H9 (cell line): ENCODE measurements around the gene FDPS. TPM values are rescaled to one million over a fixed set of nuclear protein-coding genes. Genes with fewer than 3 reads are reported as not detected.
A peak's percentile ranks its signal among the peaks of the same experiment; 100 is the strongest.

ENCODE experiments used
- DNase-seq: peaks from one replicate; pipeline ENCODE4 v3.0.0-alpha.2; 2017
- H2AFZ ChIP-seq: one replicate; pipeline ENCODE4 v1.6.1; 2013; ENCODE audit warnings: mild to moderate bottlenecking, low read length, control low read depth, moderate library complexity
- H2AK5ac ChIP-seq: 2 replicates; pipeline ENCODE4 v1.6.1; 2013; ENCODE audit warnings: low read length, control low read depth, mixed read lengths; ENCODE audit not compliant: insufficient read length
- H2BK120ac ChIP-seq: one replicate; pipeline ENCODE4 v1.6.1; 2013; ENCODE audit warnings: low read depth, mild to moderate bottlenecking, low read length, control low read depth, inconsistent platforms; ENCODE audit not compliant: poor library complexity, severe bottlenecking
- H2BK12ac ChIP-seq: 2 replicates; pipeline ENCODE4 v1.6.1; 2013; ENCODE audit warnings: low read length, control low read depth, mixed read lengths, low read depth; ENCODE audit not compliant: insufficient read length
- H2BK15ac ChIP-seq: 2 replicates; pipeline ENCODE4 v1.6.1; 2013; ENCODE audit warnings: low read depth, low read length, control low read depth
- H2BK20ac ChIP-seq: one replicate; pipeline ENCODE4 v1.6.1; 2013; ENCODE audit warnings: low read depth, mild to moderate bottlenecking, low read length, control low read depth, inconsistent platforms; ENCODE audit not compliant: poor library complexity, severe bottlenecking
- H2BK5ac ChIP-seq: 2 replicates; pipeline ENCODE4 v1.6.1; 2013; ENCODE audit warnings: low read length, control low read depth, mixed read lengths; ENCODE audit not compliant: insufficient read length
- H3K14ac ChIP-seq: 2 replicates; pipeline ENCODE4 v1.6.1; 2013; ENCODE audit warnings: low read length, control low read depth; ENCODE audit not compliant: insufficient read depth
- H3K18ac ChIP-seq: 2 replicates; pipeline ENCODE4 v1.6.1; 2013; ENCODE audit warnings: low read depth, mild to moderate bottlenecking, mixed read lengths, low read length, control low read depth; ENCODE audit not compliant: insufficient read length
- H3K23ac ChIP-seq: 2 replicates; pipeline ENCODE4 v1.6.1; 2013; ENCODE audit warnings: low read length, control low read depth, mixed read lengths, low read depth; ENCODE audit not compliant: insufficient read length
- H3K23me2 ChIP-seq: 2 replicates; pipeline ENCODE4 v1.6.1; 2013; ENCODE audit warnings: low read depth, mild to moderate bottlenecking, mixed read lengths, low read length, control low read depth; ENCODE audit not compliant: insufficient read length, poor library complexity, severe bottlenecking
- H3K27ac ChIP-seq: 2 replicates; pipeline ENCODE4 v1.5.1; 2013; ENCODE audit warnings: low read length, control low read depth, mixed read lengths, low read depth; ENCODE audit not compliant: insufficient read length
- H3K27me3 ChIP-seq: 2 replicates; pipeline ENCODE4 v1.6.1; 2013; ENCODE audit warnings: low read length, control low read depth, inconsistent platforms; ENCODE audit not compliant: insufficient read depth
- H3K4ac ChIP-seq: 2 replicates; pipeline ENCODE4 v1.6.1; 2013; ENCODE audit warnings: low read depth, mild to moderate bottlenecking, control low read depth, inconsistent platforms, low read length, moderate library complexity
- H3K4me1 ChIP-seq: 2 replicates; pipeline ENCODE4 v1.6.1; 2013; ENCODE audit warnings: low read length, control low read depth, inconsistent platforms; ENCODE audit not compliant: insufficient read depth
- H3K4me2 ChIP-seq: 2 replicates; pipeline ENCODE4 v1.6.1; 2013; ENCODE audit warnings: low read length, control low read depth, mixed read lengths; ENCODE audit not compliant: insufficient read length, insufficient read depth
- H3K56ac ChIP-seq: 2 replicates; pipeline ENCODE4 v1.6.1; 2013; ENCODE audit warnings: low read depth, mild to moderate bottlenecking, mixed read lengths, low read length, control low read depth; ENCODE audit not compliant: insufficient read length
- H3K79me1 ChIP-seq: 2 replicates; pipeline ENCODE4 v1.6.1; 2013; ENCODE audit warnings: low read depth, mild to moderate bottlenecking, moderate library complexity, low read length, control low read depth, inconsistent platforms; ENCODE audit not compliant: insufficient read depth, poor library complexity, severe bottlenecking
- H3K79me2 ChIP-seq: 2 replicates; pipeline ENCODE4 v1.6.1; 2013; ENCODE audit warnings: low read length, control low read depth, inconsistent platforms; ENCODE audit not compliant: insufficient read depth
- H3K9ac ChIP-seq: 2 replicates; pipeline ENCODE4 v1.6.1; 2013; ENCODE audit warnings: low read length, control low read depth, mixed read lengths; ENCODE audit not compliant: insufficient read length; ENCODE audit errors: extremely low read depth
- H3K9me3 ChIP-seq: one replicate; pipeline ENCODE4 v1.6.1; 2013; ENCODE audit warnings: low read depth, low read length, inconsistent platforms; ENCODE audit not compliant: control insufficient read depth
- H3T11ph ChIP-seq: one replicate; pipeline ENCODE4 v1.6.1; 2013; ENCODE audit warnings: mild to moderate bottlenecking, low read length, control low read depth, inconsistent platforms
- H4K20me1 ChIP-seq: one replicate; pipeline ENCODE4 v1.6.1; 2013; ENCODE audit not compliant: control insufficient read depth, insufficient read length, insufficient read depth
- H4K5ac ChIP-seq: 2 replicates; pipeline ENCODE4 v1.6.1; 2013; ENCODE audit warnings: low read depth, mild to moderate bottlenecking, mixed read lengths, low read length, control low read depth; ENCODE audit not compliant: insufficient read length
- H4K8ac ChIP-seq: replicated peaks from 2 replicates; pipeline ENCODE4 v1.6.1; 2013; ENCODE audit warnings: low read length, control low read depth, mixed read lengths, low read depth; ENCODE audit not compliant: insufficient read length
- H4K91ac ChIP-seq: 2 replicates; pipeline ENCODE4 v1.6.1; 2013; ENCODE audit warnings: low read depth, mild to moderate bottlenecking, moderate library complexity, mixed read lengths, low read length, control low read depth; ENCODE audit not compliant: insufficient read length
- H3K27ac Mint-ChIP-seq, 3 experiments: 2 replicates in 2 of 3; 3 replicates in 1 of 3; pipeline ENCODE4 v1.8.0; 2020 to 2021; ENCODE audit warnings: mixed read lengths in 3 of 3, mild to moderate bottlenecking in 1 of 3, moderate library complexity in 1 of 3
- H3K27me3 Mint-ChIP-seq: 2 replicates; pipeline ENCODE4 v1.8.0; 2021; ENCODE audit warnings: low read depth, mild to moderate bottlenecking, moderate library complexity, mixed read lengths
- H3K36me3 Mint-ChIP-seq, 3 experiments: 2 replicates in 2 of 3; 3 replicates in 1 of 3; pipeline ENCODE4 v1.8.0; 2020 to 2021; ENCODE audit warnings: low read depth in 3 of 3, mixed read lengths in 3 of 3; ENCODE audit not compliant: insufficient read depth in 1 of 3
- H3K4me1 Mint-ChIP-seq, 2 experiments: 2 replicates each; pipeline ENCODE4 v1.8.0; 2020; ENCODE audit warnings: mixed read lengths in 2 of 2
- H3K4me3 Mint-ChIP-seq, 2 experiments: 2 replicates in 1 of 2; 3 replicates in 1 of 2; pipeline ENCODE4 v1.8.0; 2020 to 2021; ENCODE audit warnings: mild to moderate bottlenecking in 2 of 2, mixed read lengths in 2 of 2, moderate library complexity in 1 of 2
- H3K9me3 Mint-ChIP-seq, 2 experiments: 2 replicates in 1 of 2; 3 replicates in 1 of 2; pipeline ENCODE4 v1.8.0; 2020; ENCODE audit warnings: mild to moderate bottlenecking in 2 of 2, mixed read lengths in 2 of 2, moderate library complexity in 1 of 2
- WGBS: extraction: QIAGEN DNeasy Blood & Tissue Kit; methylation state at CpG from one replicate; pipeline ENCODE4 v1.1.7; 2013; ENCODE audit warnings: missing lambda C conversion rate, low lambda C conversion rate, mixed read lengths; ENCODE audit not compliant: insufficient read length; ENCODE audit errors: extremely low coverage; 5-methylcytosine and 5-hydroxymethylcytosine counted together
- total RNA-seq: library from RNA; stranded (reverse); gene quantifications from 2 replicates; pipeline ENCODE4 v1.2.1, GENCODE V29; 2021
- TF ChIP-seq, protein P1 (sequence below): fragments of 200-600 bp; sonication (generic); conservative IDR thresholded peaks from 3 replicates; pipeline ENCODE4 v1.8.0; 2021; ENCODE audit warnings: antibody characterized with exemption, mild to moderate bottlenecking

The FDPS gene
- total RNA-seq, 1 experiment from 2014 or later = 273 TPM

- Histone ChIP-seq H4K91ac (no peak overlapping the region), H2AFZ (no peak overlapping the region), H3K9me3 (no peaks in the 10 kb centered on the region), H3K27me3 (no peaks in the 10 kb centered on the region), H3K27ac (no peak overlapping the region), H3K23me2 (peaks cover 31% of the 10 kb centered on the region), H3K23ac (no peak overlapping the region), H2BK20ac (no peak overlapping the region), H2BK15ac (no peak overlapping the region), H2BK12ac (no peak overlapping the region), H4K5ac (no peak overlapping the region), H3K4me1 (peaks cover 2% of the 10 kb centered on the region; the same call in 1 of the 2 replicates), H3K79me1 (no peaks in the 10 kb centered on the region), H3K14ac (no peak overlapping the region; the same call in 1 of the 2 replicates), H4K8ac (no peak overlapping the region), H4K20me1 (no peaks in the 10 kb centered on the region), H2AK5ac (no peak overlapping the region), H3K56ac (no peak overlapping the region), H2BK120ac (no peak overlapping the region), H3T11ph (no peak overlapping the region), H3K4me2 (peak overlapping the region; percentile 68), H3K9ac (no peak overlapping the region), H3K18ac (no peak overlapping the region), H3K79me2 (no peaks in the 10 kb centered on the region), H2BK5ac (no peak overlapping the region), H3K4ac (no peak overlapping the region)
- H3K9me3 Mint-ChIP-seq = no peaks in the 10 kb centered on the region
- peaks cover 40 to 42% of the 10 kb centered on the region in 2 experiments for H3K4me1 Mint-ChIP-seq
- WGBS = no CpG with 5 or more reads among the region's 58 CpGs
- H3K27ac Mint-ChIP-seq = peak overlapping the region in 1 of 3 experiments; percentile 40; a peak in 1 of 7 replicates
- peak; percentile 96 for DNase-seq
- H3K36me3 Mint-ChIP-seq = peaks cover 5 to 41% (median 35%) of the 10 kb centered on the region in 3 experiments; a peak in 6 of 7 replicates
- TF ChIP-seq, protein P1, sequence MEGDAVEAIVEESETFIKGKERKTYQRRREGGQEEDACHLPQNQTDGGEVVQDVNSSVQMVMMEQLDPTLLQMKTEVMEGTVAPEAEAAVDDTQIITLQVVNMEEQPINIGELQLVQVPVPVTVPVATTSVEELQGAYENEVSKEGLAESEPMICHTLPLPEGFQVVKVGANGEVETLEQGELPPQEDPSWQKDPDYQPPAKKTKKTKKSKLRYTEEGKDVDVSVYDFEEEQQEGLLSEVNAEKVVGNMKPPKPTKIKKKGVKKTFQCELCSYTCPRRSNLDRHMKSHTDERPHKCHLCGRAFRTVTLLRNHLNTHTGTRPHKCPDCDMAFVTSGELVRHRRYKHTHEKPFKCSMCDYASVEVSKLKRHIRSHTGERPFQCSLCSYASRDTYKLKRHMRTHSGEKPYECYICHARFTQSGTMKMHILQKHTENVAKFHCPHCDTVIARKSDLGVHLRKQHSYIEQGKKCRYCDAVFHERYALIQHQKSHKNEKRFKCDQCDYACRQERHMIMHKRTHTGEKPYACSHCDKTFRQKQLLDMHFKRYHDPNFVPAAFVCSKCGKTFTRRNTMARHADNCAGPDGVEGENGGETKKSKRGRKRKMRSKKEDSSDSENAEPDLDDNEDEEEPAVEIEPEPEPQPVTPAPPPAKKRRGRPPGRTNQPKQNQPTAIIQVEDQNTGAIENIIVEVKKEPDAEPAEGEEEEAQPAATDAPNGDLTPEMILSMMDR = peak; percentile 97
- H3K27me3 Mint-ChIP-seq = no peaks in the 10 kb centered on the region; the same call in none of the 2 replicates
- H3K4me3 Mint-ChIP-seq = peak overlapping the region; percentile 93 to 96
These were observed 14.5 kb downstream of the FDPS start for GRCh38 chr1:155322953-155323728.
